NK-92 (cell line): Measurements from ENCODE around the gene TRNP1.
"Not testable (repeated sequence)": the region's sequence is repeated elsewhere in the genome, so short reads cannot be mapped to it uniquely, and the experiment has no call there.

ENCODE experiments used
- DNase-seq: peaks from one replicate; lab custom pipeline; 2025; ENCODE audit not compliant: unreplicated experiment; lab: John Stamatoyannopoulos, UW

The TRNP1 gene, protein sequence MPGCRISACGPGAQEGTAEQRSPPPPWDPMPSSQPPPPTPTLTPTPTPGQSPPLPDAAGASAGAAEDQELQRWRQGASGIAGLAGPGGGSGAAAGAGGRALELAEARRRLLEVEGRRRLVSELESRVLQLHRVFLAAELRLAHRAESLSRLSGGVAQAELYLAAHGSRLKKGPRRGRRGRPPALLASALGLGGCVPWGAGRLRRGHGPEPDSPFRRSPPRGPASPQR

DNA sequence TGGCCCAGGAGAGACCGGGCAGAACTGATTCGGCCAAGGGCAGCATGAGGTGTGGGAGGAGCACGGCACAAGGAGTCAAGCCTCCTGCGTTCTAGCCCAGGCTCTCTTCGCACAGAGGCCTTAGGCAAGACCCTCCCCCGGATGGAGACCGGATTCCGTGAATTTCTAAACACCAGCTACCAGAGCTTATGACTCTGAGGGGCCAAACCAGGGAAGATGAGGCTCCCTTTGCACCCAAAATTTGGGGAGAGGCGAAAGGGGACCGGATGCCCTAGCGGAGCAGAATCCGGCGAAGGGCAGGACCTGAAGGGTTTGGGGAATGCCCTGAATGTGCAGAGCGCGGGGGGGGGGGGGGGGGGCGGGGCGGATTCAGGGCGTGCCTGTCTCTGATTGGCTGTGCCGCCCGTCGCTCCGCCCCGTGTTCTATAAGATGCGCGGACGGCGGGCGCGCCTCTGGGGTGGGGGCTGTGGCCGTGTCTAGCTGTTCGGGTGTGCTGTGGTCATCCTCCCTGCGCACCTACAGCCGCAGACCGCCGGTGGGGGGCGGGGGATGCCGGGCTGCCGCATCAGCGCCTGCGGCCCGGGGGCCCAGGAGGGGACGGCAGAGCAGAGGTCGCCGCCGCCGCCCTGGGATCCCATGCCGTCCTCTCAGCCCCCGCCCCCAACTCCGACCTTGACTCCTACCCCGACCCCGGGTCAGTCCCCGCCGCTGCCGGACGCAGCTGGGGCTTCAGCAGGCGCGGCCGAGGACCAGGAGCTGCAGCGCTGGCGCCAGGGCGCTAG lies at the start of gene TRNP1:
Gene TRNP1 (plus strand): TSS at position 456 of the 783 bp plus-strand sequence. CDS start 95 bp downstream, at position 551.
- no peak for DNase-seq

GRCh38 chr1:26945138-26945537 lies 48.4 kb upstream of the TRNP1 start:
- DNase-seq = no peak

DNA sequence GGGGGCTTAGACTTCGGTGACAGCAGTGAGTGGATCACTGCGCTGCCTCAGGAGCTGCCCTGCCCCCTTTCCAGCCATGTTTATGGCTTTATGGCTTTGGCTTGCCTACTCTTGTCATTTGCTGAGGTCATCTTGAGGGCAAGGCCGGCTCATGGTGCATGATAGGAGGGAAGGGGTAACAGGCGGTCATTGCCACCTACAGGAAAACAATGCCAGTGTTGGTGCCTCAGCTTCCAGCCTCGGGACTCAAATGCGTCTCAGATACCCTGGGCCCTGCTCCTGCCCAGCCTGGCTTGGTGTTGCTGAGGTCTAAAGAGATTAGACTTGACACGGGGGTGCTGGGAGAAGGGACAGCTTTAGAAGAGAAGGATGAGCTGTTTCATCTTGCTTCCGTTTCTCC lies 47.8 kb upstream of the TRNP1 start:
- no peak for DNase-seq

DNA sequence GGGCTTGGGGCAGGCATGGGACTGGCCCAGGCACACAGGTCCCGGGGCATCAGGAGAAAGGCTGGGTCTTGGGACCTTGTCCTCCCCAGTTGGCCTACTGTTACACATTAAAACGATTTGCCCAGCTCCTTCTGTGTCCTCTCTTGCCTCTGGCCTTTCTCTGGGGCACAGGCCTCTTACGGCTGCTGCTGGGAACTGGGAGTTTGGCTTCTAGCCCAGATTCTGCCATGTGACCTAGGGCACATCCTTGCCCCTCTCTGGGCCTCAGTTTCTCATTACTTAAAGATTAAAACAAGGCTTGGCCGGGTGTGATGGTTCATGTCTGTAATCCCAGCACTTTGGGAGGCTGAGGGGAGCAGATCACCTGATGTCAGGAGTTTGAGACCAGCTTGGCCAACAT lies 47.2 kb upstream of the TRNP1 start:
- no peak for DNase-seq

DNA sequence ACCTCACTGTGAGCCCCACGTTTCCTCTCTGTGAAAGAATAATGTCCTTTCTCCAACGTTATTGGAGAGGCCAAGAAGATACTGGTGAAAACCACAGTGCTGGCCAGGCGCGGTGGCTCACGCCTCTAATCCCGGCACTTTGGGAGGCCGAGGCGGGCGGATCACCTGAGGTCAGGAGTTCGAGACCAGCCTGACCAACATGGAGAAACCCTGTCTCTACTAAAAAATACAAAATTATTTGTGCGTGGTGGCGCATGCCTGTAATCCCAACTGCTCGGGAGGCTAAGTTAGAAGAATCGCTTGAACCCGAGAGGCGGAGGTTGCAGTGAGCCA lies 44.8 kb upstream of the TRNP1 start:
- not testable (repeated sequence) for DNase-seq

DNA sequence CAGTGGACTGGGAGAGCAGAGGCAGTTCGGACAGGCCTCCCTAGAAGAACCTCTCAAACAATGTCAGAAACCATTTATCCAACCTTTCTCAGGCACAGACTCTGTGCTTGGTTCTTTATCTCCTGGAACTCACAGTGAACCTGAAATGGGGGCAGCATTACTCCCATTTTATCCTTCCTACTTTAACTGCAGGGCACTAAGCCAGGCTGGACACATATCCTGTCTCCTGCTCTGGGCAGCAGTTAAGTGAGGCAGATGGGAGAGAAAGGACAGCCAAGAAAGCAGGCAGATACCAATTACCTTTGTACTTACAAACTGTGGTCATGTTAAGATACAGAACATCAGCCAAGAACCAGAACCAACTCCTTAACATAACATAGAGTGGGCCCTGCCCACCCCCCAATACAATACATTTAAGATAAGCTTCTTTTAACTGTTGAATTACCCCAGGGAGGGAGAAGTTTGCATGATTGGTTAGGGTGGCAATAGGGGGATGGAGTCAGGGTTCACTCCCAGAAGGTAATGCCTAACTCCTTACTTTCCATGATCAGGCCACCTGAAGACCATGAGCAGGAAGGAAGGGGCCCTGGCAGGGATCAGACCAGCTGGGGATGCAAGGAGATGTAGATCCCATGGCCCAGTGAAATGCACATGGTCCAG lies 44.1 kb upstream of the TRNP1 start:
- no peak for DNase-seq

DNA sequence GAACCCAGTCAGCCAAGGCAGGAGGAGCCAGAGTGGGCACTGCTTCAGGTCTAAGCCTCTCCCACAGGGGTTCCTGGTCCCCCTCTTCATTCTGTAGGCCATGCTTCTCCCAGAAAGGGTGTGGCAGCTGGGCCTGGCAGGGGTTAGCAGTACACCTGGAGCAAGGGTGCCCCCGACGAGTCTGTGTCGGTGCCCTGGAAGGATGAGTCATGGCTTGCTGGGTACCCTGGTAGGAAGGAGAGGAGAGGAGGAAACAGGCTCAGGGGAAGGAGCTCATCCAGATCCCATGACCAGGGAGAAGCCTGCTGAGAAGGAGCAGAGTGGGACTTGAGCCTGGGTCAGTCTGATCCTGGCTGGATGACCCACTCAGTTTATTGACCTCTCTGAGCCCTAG lies 43.6 kb upstream of the TRNP1 start:
- no peak for DNase-seq

- DNase-seq = no peak
Observed at GRCh38 chr1:26950602-26951001, 42.9 kb upstream of the TRNP1 start.

GRCh38 chr1:26951216-26951615 lies 42.3 kb upstream of the TRNP1 start:
- no peak for DNase-seq

DNA sequence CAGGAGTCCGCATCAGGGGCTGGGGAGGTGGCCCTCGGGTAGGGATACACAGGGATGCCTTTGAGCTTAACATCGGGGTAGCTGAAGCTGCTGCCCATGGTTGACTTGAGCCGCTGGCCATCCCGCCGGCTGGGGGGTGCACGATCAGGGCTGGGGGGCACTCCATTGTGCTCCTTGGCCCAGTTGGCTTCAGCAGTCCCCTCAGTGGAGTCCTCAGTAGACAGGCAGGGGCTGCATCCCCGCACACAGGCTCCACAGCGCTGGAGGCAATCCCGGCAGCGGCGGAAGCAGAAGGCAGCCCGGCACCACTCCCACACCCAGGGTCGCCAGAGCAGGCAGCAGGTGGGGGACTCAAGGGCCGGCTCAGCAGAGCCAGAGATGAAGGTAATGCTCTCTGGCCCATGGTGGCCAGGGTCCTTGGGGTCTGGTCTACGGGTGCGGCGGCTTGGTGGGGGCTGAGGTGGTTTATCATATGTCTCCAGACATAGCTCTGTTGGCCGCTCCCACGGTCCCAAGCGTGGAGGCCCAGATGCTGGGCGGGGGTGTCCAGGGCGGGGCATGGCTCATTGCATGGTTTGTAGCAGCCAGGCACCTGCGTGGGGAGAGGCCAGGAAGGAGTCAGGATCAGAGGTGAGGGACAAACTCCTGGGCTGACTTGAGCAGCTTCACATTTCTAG lies 41.5 kb upstream of the TRNP1 start:
- DNase-seq = no peak

GRCh38 chr1:26953374-26953773 lies 40.1 kb upstream of the TRNP1 start:
- no peak for DNase-seq

GRCh38 chr1:26956321-26956720 lies 37.2 kb upstream of the TRNP1 start:
- no peak for DNase-seq

DNA sequence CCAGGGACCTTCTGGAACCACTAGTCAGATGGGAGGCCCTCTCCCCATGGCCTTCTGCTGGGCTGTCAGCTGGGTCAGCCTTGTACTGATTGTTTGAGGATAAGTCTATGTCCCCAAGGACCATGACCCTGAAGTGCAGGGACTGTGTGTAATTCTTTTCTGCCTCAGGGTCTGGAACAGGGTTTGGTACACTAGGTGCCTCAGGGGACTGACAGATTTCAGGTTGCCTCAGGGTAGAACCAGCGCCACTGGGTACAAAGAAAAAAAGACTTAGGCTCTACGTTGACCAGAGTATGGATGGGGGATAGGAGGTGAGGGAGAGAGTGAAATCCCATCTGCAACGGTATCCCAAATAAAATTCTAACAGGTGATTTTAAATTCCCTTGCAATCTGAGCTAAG lies 36.2 kb upstream of the TRNP1 start:
- DNase-seq = no peak

- DNase-seq = no peak
Observed at GRCh38 chr1:26959270-26959669, 34.2 kb upstream of the TRNP1 start.

DNA sequence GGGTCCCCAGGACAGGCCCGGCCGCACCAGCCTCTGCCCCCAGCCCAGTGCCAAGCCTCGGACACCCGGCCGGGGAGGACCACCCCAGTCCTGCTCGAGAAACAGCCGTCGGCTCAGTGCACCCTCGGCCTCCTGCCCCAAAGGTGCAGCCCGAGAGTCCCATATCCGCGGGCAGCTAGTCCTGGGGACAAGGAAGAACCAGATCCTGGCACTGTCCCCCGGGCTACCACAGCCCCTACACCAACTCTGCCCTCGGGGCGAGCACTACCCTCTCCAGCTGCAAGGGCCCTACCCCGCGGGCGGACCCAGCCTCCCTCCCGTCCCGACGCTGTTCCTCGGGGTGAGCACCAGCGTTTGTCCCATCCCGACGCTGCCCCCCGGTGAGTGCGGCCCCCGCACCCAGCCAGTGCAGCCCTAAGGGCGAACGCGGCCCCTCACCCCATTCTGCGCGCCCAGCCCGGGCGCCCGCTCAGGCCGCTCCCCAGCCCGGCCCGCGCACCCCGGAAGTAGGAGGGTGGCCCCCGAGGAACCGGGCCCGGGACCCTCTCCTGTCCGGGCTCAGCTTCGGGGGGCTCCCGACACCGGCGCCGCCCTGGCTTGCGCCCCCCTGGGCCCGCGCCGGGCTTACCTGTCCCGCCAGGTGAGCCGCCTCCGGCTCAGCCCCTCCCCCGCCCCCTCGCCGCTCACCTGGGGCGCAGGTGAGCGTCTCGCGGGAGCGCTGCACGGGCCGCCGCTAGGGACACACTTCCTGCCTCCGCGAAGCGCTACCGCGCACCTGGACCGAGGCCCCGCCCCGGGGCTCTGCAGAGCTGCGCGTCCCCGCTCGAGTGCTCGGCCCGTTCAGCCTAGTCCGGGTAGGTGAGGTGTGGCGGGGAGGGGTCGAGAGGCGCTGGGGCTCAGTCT lies 33.5 kb upstream of the TRNP1 start, which contains the start of gene KDF1:
Gene KDF1 (minus strand): TSS at position 747 of the 903 bp plus-strand sequence. CDS start 8,088 bp downstream, outside the sequence.
- no peak for DNase-seq

DNA sequence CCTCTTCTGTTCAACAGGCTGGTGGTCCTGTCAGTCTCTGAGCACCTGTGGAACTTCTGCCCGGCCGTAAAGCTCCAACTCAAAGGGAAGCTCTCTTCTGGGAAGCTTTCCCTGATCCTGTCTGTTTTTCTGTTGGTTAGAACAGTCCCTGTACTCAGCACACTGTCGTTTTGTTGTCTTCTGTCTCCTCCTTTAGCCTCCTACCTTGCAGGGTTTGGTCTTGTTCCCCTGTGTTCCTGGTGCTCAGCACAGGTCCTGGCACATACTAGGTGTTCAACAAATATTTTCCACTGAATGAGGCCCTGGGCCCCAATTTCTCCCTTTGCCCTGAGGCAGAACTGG lies 32.9 kb upstream of the TRNP1 start:
- no peak for DNase-seq

DNA sequence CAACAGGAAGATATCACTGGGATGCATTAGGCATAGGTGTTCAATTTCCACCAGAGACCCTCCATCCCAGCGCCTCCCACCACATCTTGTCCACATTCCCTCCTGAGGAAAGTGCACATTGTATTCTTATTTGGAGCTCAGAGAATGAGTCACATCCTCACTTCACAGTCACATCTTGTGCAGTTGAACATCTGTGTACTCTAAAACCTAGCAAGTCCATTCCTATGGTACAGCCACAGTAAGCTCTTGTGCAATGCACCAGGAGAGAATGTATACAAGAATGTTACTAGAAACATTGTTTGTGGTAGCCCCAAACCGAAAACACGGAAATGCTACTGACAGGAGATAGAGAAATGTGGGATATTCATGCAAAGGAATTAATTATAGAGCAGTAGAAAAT lies 31.7 kb upstream of the TRNP1 start:
- no peak for DNase-seq

DNA sequence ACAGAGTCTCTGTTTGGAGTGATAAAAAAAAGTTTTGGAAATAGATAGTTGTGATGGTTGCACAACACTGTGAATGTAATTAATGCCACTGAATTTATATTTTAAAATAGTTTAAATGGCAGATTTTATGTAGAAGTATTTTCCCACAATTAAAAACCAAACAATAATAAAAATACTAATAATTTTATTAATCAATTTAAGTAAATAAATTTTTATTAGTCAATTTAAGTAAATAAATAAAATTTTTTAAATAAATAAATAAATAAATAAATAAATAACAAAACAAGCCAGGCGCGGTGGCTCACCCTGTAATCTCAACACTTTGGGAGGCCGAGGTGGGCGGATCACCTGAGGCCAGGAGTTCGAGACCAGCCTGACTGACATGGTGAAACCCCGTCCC lies 28.3 kb upstream of the TRNP1 start:
- no peak for DNase-seq

GRCh38 chr1:26965628-26966027 lies 27.9 kb upstream of the TRNP1 start:
- DNase-seq = no peak

- DNase-seq = no peak
Observed at GRCh38 chr1:26970810-26971209, 22.7 kb upstream of the TRNP1 start.

GRCh38 chr1:26971590-26971989 lies 21.9 kb upstream of the TRNP1 start:
- no peak for DNase-seq
